ENCODE data around the gene BANF2. TPM values are rescaled to one million over a fixed set of nuclear protein-coding genes. Genes with fewer than 3 reads are reported as not detected.

Gene BANF2
- total RNA-seq, 2 experiments from 2014 or later: not detected

GRCh38 chr20:17680836-17681725, 18.7 kb upstream of the BANF2 start:
- ATAC-seq: peak; percentile 48
- peaks cover 6% of the 10 kb centered on the region for H3K36me3 Mint-ChIP-seq
- peaks cover 24% of the 10 kb centered on the region for H3K4me1 Mint-ChIP-seq
- H3K4me3 Mint-ChIP-seq: peak overlapping the region; percentile 74
- peaks cover 26% of the 10 kb centered on the region for H3K27me3 Mint-ChIP-seq
- CTCF ChIA-PET: interaction anchor here (0.6 to 3.8 kb wide), 22 partner anchors 8 to 995 kb away, joined by 3 to 37 read pairs (median 10); partner anchors contain the start of gene DSTN
- H3K27ac Mint-ChIP-seq: peak overlapping the region; percentile 68
- DNase-seq: peak; percentile 82
- no peaks in the 10 kb centered on the region for H3K9me3 Mint-ChIP-seq (ENCODE audit: low read depth)

DNA sequence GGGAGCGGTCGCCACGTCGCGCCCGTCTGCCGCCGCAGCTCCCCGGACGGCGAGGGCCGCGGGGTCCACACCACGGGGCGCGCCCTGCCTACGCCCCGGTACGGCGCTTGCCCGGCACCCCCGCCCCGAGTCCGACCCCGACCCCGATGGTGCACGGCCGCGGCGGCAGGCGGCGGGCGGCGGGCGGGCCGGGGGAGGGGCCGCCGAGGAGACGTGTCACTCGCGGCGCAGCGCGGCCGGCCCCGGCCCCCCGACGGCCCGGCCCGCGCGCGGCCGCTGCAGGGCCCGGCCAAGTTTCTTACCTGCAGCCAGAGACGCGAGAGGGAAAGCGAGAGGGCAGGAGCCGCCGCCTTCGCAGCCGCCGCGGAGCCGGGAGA, 18.1 kb upstream of the BANF2 start:
- H3K27me3 Mint-ChIP-seq: peaks cover 31% of the 10 kb centered on the region
- H3K4me1 Mint-ChIP-seq: peaks cover 24% of the 10 kb centered on the region
- DNase-seq (no peak), ATAC-seq (peak; percentile 10)
- H3K27ac Mint-ChIP-seq: peak overlapping the region; percentile 84
- peak overlapping the region; percentile 76 for H3K4me3 Mint-ChIP-seq
- no peaks in the 10 kb centered on the region for H3K9me3 Mint-ChIP-seq (ENCODE audit: low read depth)
- CTCF ChIA-PET: interaction anchor here (0.6 to 3.8 kb wide), 38 partner anchors 9 to 996 kb away, joined by 3 to 37 read pairs (median 6); partner anchors contain the start of genes BFSP1, DSTN and SNX5
- H3K36me3 Mint-ChIP-seq: peaks cover 6% of the 10 kb centered on the region

GRCh38 chr20:17682103-17682888, 17.5 kb upstream of the BANF2 start, which contains the start of gene RRBP1:
Gene RRBP1 (minus strand): TSS chr20:17682242. CDS start chr20:17660507, 21,735 bp downstream.
- peak; percentile 95 for ATAC-seq

DNA sequence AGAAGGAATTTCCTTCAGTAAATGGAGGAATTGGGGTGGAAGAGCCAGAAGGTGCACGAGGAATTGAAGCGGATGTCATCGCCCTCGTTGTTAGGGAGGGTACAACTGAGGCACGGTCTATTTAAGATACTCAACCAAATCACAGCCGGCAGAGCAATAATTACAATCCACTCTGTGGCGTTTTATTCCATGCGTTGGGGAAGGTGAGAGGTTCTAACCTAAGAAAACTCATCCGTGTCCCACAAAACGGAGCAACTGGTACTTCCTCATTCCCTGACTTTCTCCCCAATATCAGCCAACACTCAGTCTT, 16.9 kb upstream of the BANF2 start:
- H3K27me3 Mint-ChIP-seq: peaks cover 42% of the 10 kb centered on the region
- H3K9me3 Mint-ChIP-seq (ENCODE audit: low read depth): no peaks in the 10 kb centered on the region
- peaks cover 4% of the 10 kb centered on the region for H3K36me3 Mint-ChIP-seq
- peak overlapping the region; percentile 76 for H3K4me3 Mint-ChIP-seq
- H3K27ac Mint-ChIP-seq: peak overlapping the region; percentile 59
- peaks cover 24% of the 10 kb centered on the region for H3K4me1 Mint-ChIP-seq
- DNase-seq (no peak), ATAC-seq (no peak)
- CTCF ChIA-PET: interaction anchor here (0.7 to 3.8 kb wide), 45 partner anchors 8 to 818 kb away, joined by 3 to 37 read pairs (median 5); partner anchors contain the start of genes BANF2, BFSP1, DSTN and SNX5

More at GRCh38 chr20:17682103-17682888, 17.5 kb upstream of the BANF2 start, which contains the start of gene RRBP1:
- Mint-ChIP-seq H3K4me1 (peaks cover 24% of the 10 kb centered on the region), H3K9me3 (ENCODE audit: low read depth) (no peaks in the 10 kb centered on the region), H3K27me3 (peaks cover 37% of the 10 kb centered on the region), H3K36me3 (peaks cover 4% of the 10 kb centered on the region), H3K27ac (peak within 1 kb of the TSS; percentile 84), H3K4me3 (peak within 1 kb of the TSS; percentile 76)
- DNase-seq: peak; percentile 98
- CTCF ChIA-PET: interaction anchor here (0.7 to 3.8 kb wide), 50 partner anchors 9 to 819 kb away, joined by 3 to 37 read pairs (median 5); partner anchors contain the start of genes BANF2, BFSP1, DSTN and SNX5

DNA sequence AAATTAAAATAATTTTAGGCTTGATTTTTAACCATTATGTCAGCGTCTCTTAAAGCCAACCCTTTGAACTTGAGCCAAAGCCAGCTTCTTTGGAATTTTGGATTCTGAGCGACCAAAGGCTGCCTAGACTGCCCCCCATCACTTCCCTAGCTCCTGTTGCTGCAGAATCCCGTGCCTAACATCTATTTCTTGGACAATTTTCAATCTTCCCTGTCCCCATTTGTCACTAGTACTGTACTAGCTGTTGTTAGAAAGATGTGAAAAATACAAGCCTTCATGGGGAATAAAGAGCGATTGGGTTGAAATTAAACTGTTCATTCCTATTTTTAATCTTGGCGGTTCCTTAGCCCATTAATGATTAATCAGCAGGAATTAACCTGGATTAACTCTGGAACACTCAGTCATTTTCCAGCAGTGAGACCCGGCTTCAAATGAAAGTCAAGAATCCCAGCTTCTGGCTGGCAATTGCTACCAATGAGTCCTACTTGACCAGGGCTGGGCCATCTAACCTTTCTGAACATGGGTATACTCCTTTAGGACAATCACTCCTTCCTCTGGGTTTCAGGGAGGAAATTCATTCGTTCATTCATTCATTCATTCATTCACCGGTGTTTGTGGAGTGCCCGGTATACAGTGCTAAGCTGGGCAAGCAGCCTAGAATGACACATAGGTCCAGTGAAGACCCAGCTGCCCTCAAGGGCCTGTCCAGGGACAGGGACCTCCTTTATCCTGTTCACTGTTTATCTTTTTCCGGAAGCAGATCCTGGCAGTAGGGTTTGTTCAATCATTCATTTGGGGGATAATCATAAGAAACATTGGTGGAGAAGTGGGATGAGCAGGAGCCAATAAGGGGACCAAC, 16.3 kb upstream of the BANF2 start:
- ATAC-seq: no peak
- Mint-ChIP-seq H3K9me3 (ENCODE audit: low read depth) (no peaks in the 10 kb centered on the region), H3K4me3 (peak overlapping the region; percentile 76), H3K27me3 (peaks cover 46% of the 10 kb centered on the region), H3K4me1 (peaks cover 21% of the 10 kb centered on the region), H3K36me3 (peaks cover 4% of the 10 kb centered on the region), H3K27ac (no peak overlapping the region)
- DNase-seq: no peak
- CTCF ChIA-PET: interaction anchor here (0.7 to 3.8 kb wide), 40 partner anchors 8 to 817 kb away, joined by 3 to 37 read pairs (median 6); partner anchors contain the start of genes BANF2, DSTN and SNX5

GRCh38 chr20:17684077-17684888, 15.5 kb upstream of the BANF2 start:
- ATAC-seq (no peak), DNase-seq (no peak)
- peaks cover 52% of the 10 kb centered on the region for H3K27me3 Mint-ChIP-seq
- peaks cover 18% of the 10 kb centered on the region for H3K4me1 Mint-ChIP-seq
- H3K27ac Mint-ChIP-seq: no peak overlapping the region
- no peaks in the 10 kb centered on the region for H3K9me3 Mint-ChIP-seq (ENCODE audit: low read depth)
- H3K36me3 Mint-ChIP-seq: peaks cover 4% of the 10 kb centered on the region
- H3K4me3 Mint-ChIP-seq: no peak overlapping the region
- CTCF ChIA-PET: interaction anchor here (2.3 to 3.6 kb wide), 3 partner anchors 20 to 254 kb away, joined by 10 to 27 read pairs (median 26); partner anchors contain the start of gene DSTN

DNA sequence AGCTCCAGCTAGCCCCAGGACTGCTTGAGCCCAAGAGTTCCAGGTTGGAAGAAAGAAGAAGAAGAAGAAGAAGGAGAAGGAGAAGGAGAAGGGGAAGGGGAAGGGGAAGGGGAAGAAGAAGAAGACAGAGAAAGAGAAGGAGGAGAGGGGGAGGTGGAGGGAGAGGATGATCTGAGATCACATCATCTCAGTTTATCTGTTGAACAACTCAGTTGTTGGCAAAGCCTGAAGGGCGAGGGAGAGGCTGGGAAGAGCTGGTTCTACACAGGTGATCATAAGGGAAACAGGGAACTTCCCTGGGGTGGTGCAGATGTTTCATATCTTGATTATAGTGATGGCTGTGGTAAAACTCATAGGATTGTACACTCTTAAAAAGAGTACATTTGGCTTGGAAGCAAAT, 14.6 kb upstream of the BANF2 start:
- CTCF ChIA-PET: no interaction called here
- no peak for DNase-seq
- no peak overlapping the region for H3K4me3 Mint-ChIP-seq

DNA sequence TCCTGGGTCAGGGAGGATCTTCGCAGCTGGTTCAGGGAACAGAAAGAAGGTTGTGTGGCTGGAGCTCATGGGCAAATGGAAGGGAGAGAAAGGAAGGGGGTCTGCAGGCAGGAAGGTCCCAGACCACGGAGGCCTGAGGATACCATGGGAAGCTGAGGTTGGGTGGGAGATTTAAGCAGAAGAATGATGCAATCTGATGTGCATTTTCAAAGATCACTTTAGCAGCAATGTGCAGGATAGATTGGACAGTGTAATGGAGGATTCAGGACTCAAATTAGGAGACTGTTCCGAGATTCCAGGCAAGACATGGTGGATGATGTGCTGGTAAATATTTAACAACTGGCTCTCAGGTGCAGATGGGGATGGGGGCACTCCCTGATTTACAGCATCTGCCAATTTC, 12.0 kb upstream of the BANF2 start:
- CTCF ChIA-PET: no interaction called here
- Mint-ChIP-seq H3K27me3 (peaks cover 80% of the 10 kb centered on the region), H3K4me1 (peaks cover 2% of the 10 kb centered on the region)

More for the DNA sequence above, 14.6 kb upstream of the BANF2 start:
- Mint-ChIP-seq H3K36me3 (no peaks in the 10 kb centered on the region), H3K4me1 (peaks cover 10% of the 10 kb centered on the region), H3K27ac (no peak overlapping the region), H3K27me3 (peaks cover 60% of the 10 kb centered on the region), H3K9me3 (ENCODE audit: low read depth) (no peaks in the 10 kb centered on the region)
- no peak for ATAC-seq

GRCh38 chr20:17688965-17689364, 10.8 kb upstream of the BANF2 start:
- Mint-ChIP-seq H3K27me3 (peaks cover 79% of the 10 kb centered on the region), H3K27ac (no peak overlapping the region), H3K36me3 (no peaks in the 10 kb centered on the region), H3K9me3 (ENCODE audit: low read depth) (no peaks in the 10 kb centered on the region), H3K4me3 (no peak overlapping the region), H3K4me1 (no peaks in the 10 kb centered on the region)
- no peak for DNase-seq
- no peak for ATAC-seq
- CTCF ChIA-PET: no interaction called here

More for the DNA sequence above, 12.0 kb upstream of the BANF2 start:
- Mint-ChIP-seq H3K4me3 (no peak overlapping the region), H3K36me3 (no peaks in the 10 kb centered on the region), H3K9me3 (ENCODE audit: low read depth) (no peaks in the 10 kb centered on the region), H3K27ac (no peak overlapping the region)
- no peak for DNase-seq
- no peak for ATAC-seq

DNA sequence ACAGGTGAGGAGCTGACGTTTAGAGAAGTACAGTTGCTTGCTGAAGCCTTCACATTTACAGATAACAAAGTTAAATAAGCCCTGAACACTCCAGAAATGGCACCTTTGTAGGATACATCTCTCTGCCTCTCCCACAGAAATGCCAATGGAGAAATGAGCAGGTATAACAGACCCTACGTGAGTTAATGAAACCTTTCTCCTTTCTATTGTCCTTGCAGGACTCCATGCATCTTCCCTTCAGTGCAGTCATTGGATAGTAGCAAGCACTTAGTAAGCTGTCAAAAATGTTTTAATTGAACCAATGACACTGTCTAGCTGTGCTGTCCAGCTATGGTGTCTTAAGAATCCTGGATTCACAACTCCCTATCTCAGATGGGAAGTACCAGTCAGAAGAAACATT, 9.6 kb upstream of the BANF2 start:
- ATAC-seq (no peak), DNase-seq (no peak)
- Mint-ChIP-seq H3K4me1 (no peaks in the 10 kb centered on the region), H3K27me3 (peaks cover 68% of the 10 kb centered on the region), H3K4me3 (no peak overlapping the region), H3K9me3 (ENCODE audit: low read depth) (no peaks in the 10 kb centered on the region), H3K27ac (no peak overlapping the region), H3K36me3 (no peaks in the 10 kb centered on the region)
- CTCF ChIA-PET: interaction anchor here (2.8 kb wide), 1 partner anchor 8 kb away, joined by 22 read pairs; the partner anchor contains the start of gene RRBP1

DNA sequence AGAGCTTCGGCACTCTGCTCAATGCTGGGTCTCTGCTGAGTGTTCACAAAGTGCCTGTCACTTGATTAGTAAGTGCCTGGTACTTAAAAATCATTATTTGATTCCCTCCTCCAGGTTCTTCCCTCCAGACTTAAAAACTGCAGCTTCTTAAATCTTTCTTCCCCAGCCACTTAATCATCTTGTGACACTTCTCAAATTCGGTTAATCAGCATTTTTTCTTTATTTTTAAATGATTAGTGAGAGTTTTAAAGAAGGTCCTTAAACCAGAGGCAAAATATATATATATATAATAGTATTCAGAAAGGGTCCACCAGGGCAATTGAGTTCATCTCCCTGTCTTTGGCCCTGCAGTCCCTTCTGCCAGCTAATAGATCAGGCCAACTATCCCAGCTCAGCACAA, 8.0 kb upstream of the BANF2 start:
- no peak for DNase-seq
- Mint-ChIP-seq H3K27ac (no peak overlapping the region), H3K4me1 (no peaks in the 10 kb centered on the region), H3K4me3 (no peak overlapping the region), H3K9me3 (ENCODE audit: low read depth) (no peaks in the 10 kb centered on the region), H3K36me3 (no peaks in the 10 kb centered on the region), H3K27me3 (peaks cover 61% of the 10 kb centered on the region)
- CTCF ChIA-PET: interaction anchor here (0.8 to 2.8 kb wide), 3 partner anchors 10 to 618 kb away, joined by 3 to 22 read pairs (median 3); partner anchors contain the start of gene RRBP1
- ATAC-seq: no peak
